Coronary artery (tissue), 2 donors: ENCODE data around the gene FSHR.

ENCODE experiments used
- DNase-seq: peaks from one replicate; pipeline ENCODE4 v3.0.0-alpha.2; 2017; ENCODE audit warnings: low spot score
- H3K27ac ChIP-seq, 2 donors: fragments of 200-600 bp; sonication (generic); one replicate each; pipeline ENCODE4 v1.5.1; 2016 to 2019
- H3K4me3 ChIP-seq: fragments of 200-600 bp; sonication (generic); 2 replicates; pipeline ENCODE4 v1.5.1; 2016; ENCODE audit warnings: mild to moderate bottlenecking, moderate library complexity
- TF ChIP-seq, protein P1 (sequence below): fragments of 200-600 bp; sonication (generic); IDR thresholded peaks from one replicate; pipeline ENCODE4 v1.5.1; 2019; ENCODE audit warnings: antibody characterized with exemption

FSHR gene

DNA sequence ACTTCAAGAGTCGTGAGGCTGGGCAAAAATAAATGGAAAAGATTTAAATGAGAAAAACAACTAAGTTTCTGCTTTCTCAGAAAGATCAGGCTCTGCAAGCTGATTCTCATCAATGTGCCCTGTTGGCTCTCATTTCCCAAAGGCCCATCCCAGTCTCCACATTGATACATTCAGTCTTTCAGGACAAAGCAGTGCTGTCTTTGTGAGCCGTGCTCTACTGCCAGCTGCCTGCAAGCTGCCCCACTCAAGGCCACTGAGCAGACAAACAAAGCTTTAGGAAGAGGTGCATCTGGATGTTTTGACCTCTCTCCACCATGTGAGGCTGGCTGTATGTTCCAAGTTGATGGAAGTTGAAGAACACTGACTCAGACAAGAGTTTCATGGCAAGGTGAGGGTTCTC, 48.8 kb downstream of the FSHR start:
- TF ChIP-seq, protein P1, sequence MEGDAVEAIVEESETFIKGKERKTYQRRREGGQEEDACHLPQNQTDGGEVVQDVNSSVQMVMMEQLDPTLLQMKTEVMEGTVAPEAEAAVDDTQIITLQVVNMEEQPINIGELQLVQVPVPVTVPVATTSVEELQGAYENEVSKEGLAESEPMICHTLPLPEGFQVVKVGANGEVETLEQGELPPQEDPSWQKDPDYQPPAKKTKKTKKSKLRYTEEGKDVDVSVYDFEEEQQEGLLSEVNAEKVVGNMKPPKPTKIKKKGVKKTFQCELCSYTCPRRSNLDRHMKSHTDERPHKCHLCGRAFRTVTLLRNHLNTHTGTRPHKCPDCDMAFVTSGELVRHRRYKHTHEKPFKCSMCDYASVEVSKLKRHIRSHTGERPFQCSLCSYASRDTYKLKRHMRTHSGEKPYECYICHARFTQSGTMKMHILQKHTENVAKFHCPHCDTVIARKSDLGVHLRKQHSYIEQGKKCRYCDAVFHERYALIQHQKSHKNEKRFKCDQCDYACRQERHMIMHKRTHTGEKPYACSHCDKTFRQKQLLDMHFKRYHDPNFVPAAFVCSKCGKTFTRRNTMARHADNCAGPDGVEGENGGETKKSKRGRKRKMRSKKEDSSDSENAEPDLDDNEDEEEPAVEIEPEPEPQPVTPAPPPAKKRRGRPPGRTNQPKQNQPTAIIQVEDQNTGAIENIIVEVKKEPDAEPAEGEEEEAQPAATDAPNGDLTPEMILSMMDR, result no peak
- Histone ChIP-seq H3K4me3 (no peak overlapping the region), H3K27ac (no peak overlapping the region)
- DNase-seq, result no peak

DNA sequence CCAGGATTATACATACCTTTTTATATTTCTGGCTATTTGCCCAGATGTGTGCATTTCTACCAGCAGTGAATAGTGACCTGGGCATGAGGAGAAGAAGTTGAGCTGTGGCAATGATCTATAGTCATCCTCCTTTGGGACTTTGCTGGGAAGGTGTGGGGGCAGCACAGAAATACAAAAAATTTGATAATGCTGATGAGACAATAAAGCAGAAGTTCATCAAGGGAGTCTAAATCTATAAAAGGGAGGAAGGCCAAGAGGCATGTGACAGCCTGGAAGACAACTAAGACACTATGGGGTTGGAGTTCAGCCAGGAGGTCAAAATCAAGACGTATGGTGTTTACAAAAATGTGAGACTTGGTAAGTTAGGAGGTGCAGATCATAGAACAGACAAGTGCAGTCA, 52.2 kb downstream of the FSHR start:
- TF ChIP-seq, protein P1, result no peak
- H3K27ac ChIP-seq, result no peak overlapping the region
- DNase-seq, result no peak
- no peak overlapping the region for H3K4me3 ChIP-seq

- Histone ChIP-seq H3K27ac (no peak overlapping the region), H3K4me3 (no peak overlapping the region)
- no peak for DNase-seq
- TF ChIP-seq, protein P1, result no peak
These were observed 73.6 kb downstream of the FSHR start for GRCh38 chr2:49080681-49081080.

DNA sequence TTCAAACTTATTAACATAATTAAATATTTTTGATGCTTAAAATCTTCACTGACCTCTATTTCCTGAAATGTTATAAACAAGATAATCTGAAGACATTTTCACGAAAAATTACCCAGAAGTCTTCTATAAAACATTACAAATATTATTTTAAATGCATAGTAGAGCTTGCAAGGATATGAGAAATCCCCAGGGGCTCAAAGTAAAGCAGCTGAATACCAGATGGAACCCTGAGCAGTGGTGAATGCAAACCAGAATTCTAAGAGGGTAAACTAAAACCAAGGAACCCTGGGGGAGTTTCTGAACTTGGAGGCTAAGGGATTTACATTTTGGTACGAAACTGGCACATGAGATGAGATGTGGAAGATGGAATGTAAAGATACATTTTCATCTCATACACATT, 83.6 kb downstream of the FSHR start:
- TF ChIP-seq, protein P1, result no peak
- H3K4me3 ChIP-seq, result no peak overlapping the region

GRCh38 chr2:49069829-49070228, 84.5 kb downstream of the FSHR start:
- H3K27ac ChIP-seq, result no peak overlapping the region
- no peak overlapping the region for H3K4me3 ChIP-seq
- TF ChIP-seq, protein P1, result no peak
- DNase-seq, result no peak

More for the DNA sequence above, 83.6 kb downstream of the FSHR start:
- no peak overlapping the region for H3K27ac ChIP-seq
- no peak for DNase-seq

- Histone ChIP-seq H3K4me3 (no peak overlapping the region), H3K27ac (no peak overlapping the region)
- no peak for DNase-seq
- TF ChIP-seq, protein P1, result no peak
These were observed 85.7 kb downstream of the FSHR start for GRCh38 chr2:49068613-49069012.

DNA sequence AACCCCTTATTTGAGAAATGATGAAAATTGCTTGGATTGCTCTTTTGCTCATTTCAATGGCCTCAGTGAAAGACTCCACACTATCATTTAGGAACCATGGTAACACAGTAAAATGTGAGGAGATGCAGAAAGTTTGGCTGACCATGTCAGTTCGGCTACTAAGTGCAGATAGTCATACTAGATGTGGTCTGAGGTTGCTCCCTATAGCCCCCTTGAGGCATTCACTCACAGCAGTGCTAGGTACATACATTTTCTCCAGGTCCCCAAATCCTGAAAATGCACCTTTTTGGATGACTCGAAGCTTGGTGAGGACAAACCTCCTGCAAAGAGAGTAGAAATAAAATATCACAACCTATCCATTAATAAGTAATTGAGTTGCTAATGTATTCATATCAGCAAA, 86.3 kb downstream of the FSHR start:
- H3K4me3 ChIP-seq, result no peak overlapping the region
- no peak overlapping the region for H3K27ac ChIP-seq
- no peak for DNase-seq
- TF ChIP-seq, protein P1, result no peak
